ENCODE measurements around the gene FAM168A. TPM values are rescaled to one million over a fixed set of nuclear protein-coding genes. Genes with fewer than 3 reads are reported as not detected.
A peak's percentile ranks its signal among the peaks of the same experiment; 100 is the strongest.

FAM168A gene
- total and polyA plus RNA-seq, 9 of the 15 experiments (the other 6 are each of a cell fraction or from before 2014, with no cell fraction given): 0.44 to 7.2 (median 2.9) TPM

- TF ChIP-seq TEAD4 (IDR thresholded peaks at IDR 0.05; ENCODE audit: low read length) (no peak), TEAD4 (CRISPR knock-in tag; IDR thresholded peaks at IDR 0.05; ENCODE audit: borderline replicate concordance) (no peak), ETS1 (conservative IDR thresholded peaks at IDR 0.05; ENCODE audit: control insufficient read depth, low read depth, low read length) (no peak), ERF (CRISPR knock-in tag; IDR thresholded peaks at IDR 0.05) (no peak), HNRNPLL (IDR thresholded peaks at IDR 0.05; ENCODE audit: low read depth, low read length, poor library complexity, severe bottlenecking) (no peak), ATF7 (IDR thresholded peaks at IDR 0.05) (peak; percentile 50; the same call in 1 of the 2 replicates), TSHZ1 (CRISPR knock-in tag; IDR thresholded peaks at IDR 0.05) (no peak), SNRNP70 (optimal IDR thresholded peaks at IDR 0.05; ENCODE audit: low read depth, low read length) (no peak), HINFP (tag; conservative IDR thresholded peaks at IDR 0.05; ENCODE audit: low read depth) (no peak), ZNF197 (CRISPR knock-in tag; IDR thresholded peaks at IDR 0.05; ENCODE audit: low read depth) (no peak), ETV6 (IDR thresholded peaks at IDR 0.05; ENCODE audit: borderline replicate concordance in 1 of 2, low read depth in 2 of 2, low read length in 1 of 2) (no peak), ETV6 (CRISPR knock-in tag; IDR thresholded peaks at IDR 0.05; ENCODE audit: borderline replicate concordance) (no peak), TAF1 (IDR thresholded peaks at IDR 0.05; ENCODE audit: control insufficient read depth, extremely low read depth, insufficient read depth, low read length, severe bottlenecking) (peak; percentile 64)
- TF ChIP-seq, protein P1, sequence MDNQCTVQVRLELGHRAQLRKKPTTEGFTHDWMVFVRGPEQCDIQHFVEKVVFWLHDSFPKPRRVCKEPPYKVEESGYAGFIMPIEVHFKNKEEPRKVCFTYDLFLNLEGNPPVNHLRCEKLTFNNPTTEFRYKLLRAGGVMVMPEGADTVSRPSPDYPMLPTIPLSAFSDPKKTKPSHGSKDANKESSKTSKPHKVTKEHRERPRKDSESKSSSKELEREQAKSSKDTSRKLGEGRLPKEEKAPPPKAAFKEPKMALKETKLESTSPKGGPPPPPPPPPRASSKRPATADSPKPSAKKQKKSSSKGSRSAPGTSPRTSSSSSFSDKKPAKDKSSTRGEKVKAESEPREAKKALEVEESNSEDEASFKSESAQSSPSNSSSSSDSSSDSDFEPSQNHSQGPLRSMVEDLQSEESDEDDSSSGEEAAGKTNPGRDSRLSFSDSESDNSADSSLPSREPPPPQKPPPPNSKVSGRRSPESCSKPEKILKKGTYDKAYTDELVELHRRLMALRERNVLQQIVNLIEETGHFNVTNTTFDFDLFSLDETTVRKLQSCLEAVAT (IDR thresholded peaks at IDR 0.05): peak; percentile 65 to 90; a peak in 3 of 4 replicates
Observed at GRCh38 chr11:73376803-73377629, 220.9 kb downstream of the FAM168A start (continued).
